ENCODE data around the gene PAQR7. TPM values are rescaled to one million over a fixed set of nuclear protein-coding genes. Genes with fewer than 3 reads are reported as not detected.

Gene PAQR7
- total RNA-seq, 1 experiment from 2014 or later, result 13.6 TPM

- H3K4me3 Mint-ChIP-seq (ENCODE audit: low read depth, unreplicated experiment), result no peak overlapping the region
- no peak overlapping the region for H3K27ac Mint-ChIP-seq (ENCODE audit: unreplicated experiment)
- intact Hi-C loops (cut with micrococcal nuclease; ENCODE audit: unreplicated experiment), result loop anchor here (5.0 kb wide), 2 partner anchors 61 to 161 kb away; partner anchors contain the start of gene PAFAH2
- H3K27me3 Mint-ChIP-seq (ENCODE audit: unreplicated experiment), result no peaks in the 10 kb centered on the region
- DNase-seq, result no peak
- no TSS peak for BruUV-seq (replicated peaks)
- peaks cover 3% of the 10 kb centered on the region for H3K9me3 Mint-ChIP-seq (ENCODE audit: low read depth, unreplicated experiment)
- CTCF ChIA-PET, result interaction anchor here (0.6 to 1.0 kb wide), 4 partner anchors 19 to 157 kb away, joined by 3 to 8 read pairs (median 4); no protein-coding TSS in a partner anchor
- peaks cover 5% of the 10 kb centered on the region for H3K36me3 Mint-ChIP-seq (ENCODE audit: insufficient read depth, unreplicated experiment)
- no peaks in the 10 kb centered on the region for H3K4me1 Mint-ChIP-seq (ENCODE audit: low read depth, unreplicated experiment)
- TF ChIP-seq, protein P1, sequence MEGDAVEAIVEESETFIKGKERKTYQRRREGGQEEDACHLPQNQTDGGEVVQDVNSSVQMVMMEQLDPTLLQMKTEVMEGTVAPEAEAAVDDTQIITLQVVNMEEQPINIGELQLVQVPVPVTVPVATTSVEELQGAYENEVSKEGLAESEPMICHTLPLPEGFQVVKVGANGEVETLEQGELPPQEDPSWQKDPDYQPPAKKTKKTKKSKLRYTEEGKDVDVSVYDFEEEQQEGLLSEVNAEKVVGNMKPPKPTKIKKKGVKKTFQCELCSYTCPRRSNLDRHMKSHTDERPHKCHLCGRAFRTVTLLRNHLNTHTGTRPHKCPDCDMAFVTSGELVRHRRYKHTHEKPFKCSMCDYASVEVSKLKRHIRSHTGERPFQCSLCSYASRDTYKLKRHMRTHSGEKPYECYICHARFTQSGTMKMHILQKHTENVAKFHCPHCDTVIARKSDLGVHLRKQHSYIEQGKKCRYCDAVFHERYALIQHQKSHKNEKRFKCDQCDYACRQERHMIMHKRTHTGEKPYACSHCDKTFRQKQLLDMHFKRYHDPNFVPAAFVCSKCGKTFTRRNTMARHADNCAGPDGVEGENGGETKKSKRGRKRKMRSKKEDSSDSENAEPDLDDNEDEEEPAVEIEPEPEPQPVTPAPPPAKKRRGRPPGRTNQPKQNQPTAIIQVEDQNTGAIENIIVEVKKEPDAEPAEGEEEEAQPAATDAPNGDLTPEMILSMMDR (IDR thresholded peaks at IDR 0.05; ENCODE audit: unreplicated experiment), result no peak
Observed at GRCh38 chr1:25836695-25837094, 38.8 kb downstream of the PAQR7 start.

DNA sequence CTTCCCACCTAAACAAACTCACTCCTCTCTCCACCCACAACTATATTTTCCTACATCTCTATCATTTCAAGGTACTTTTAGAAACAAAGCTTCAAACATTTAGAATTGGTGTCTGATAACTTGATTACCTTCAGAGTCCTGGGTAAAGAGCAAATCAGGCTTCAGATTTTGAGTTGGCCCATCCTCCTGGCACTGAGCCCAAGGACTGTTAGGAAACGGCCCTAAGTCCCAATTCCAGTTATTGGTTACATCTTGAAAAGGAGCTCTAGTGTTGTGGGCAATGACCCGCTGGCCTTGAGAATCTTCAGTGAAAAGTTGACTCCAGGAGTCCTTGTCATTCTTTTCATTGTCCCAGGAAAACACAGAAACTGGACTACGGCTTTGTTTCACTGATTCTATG, 40.6 kb downstream of the PAQR7 start:
- intact Hi-C loops (cut with micrococcal nuclease; ENCODE audit: unreplicated experiment), result loop anchor here (5.0 kb wide), 2 partner anchors 62 to 162 kb away; partner anchors contain the start of gene PAFAH2
- H3K27ac Mint-ChIP-seq (ENCODE audit: unreplicated experiment), result no peak overlapping the region
- no peak overlapping the region for H3K4me3 Mint-ChIP-seq (ENCODE audit: low read depth, unreplicated experiment)
- H3K9me3 Mint-ChIP-seq (ENCODE audit: low read depth, unreplicated experiment), result peaks cover under 1% of the 10 kb centered on the region
- CTCF ChIA-PET, result no interaction called here
- no peak for DNase-seq
- H3K4me1 Mint-ChIP-seq (ENCODE audit: low read depth, unreplicated experiment), result no peaks in the 10 kb centered on the region
- no peaks in the 10 kb centered on the region for H3K27me3 Mint-ChIP-seq (ENCODE audit: unreplicated experiment)
- TF ChIP-seq, protein P1 (IDR thresholded peaks at IDR 0.05; ENCODE audit: unreplicated experiment), result no peak
- H3K36me3 Mint-ChIP-seq (ENCODE audit: insufficient read depth, unreplicated experiment), result peaks cover 5% of the 10 kb centered on the region
- BruUV-seq (replicated peaks), result no TSS peak

- DNase-seq, result no peak
- peaks cover 14% of the 10 kb centered on the region for H3K36me3 Mint-ChIP-seq (ENCODE audit: insufficient read depth, unreplicated experiment)
- H3K27ac Mint-ChIP-seq (ENCODE audit: unreplicated experiment), result no peak overlapping the region
- H3K4me3 Mint-ChIP-seq (ENCODE audit: low read depth, unreplicated experiment), result no peak overlapping the region
- no peaks in the 10 kb centered on the region for H3K9me3 Mint-ChIP-seq (ENCODE audit: low read depth, unreplicated experiment)
- TF ChIP-seq, protein P1 (IDR thresholded peaks at IDR 0.05; ENCODE audit: unreplicated experiment), result no peak
- no peaks in the 10 kb centered on the region for H3K4me1 Mint-ChIP-seq (ENCODE audit: low read depth, unreplicated experiment)
- CTCF ChIA-PET, result interaction anchor here (0.7 kb wide), 1 partner anchor 166 kb away, joined by 5 read pairs; no protein-coding TSS in a partner anchor
- intact Hi-C loops (cut with micrococcal nuclease; ENCODE audit: unreplicated experiment), result no loop called here
- H3K27me3 Mint-ChIP-seq (ENCODE audit: unreplicated experiment), result no peaks in the 10 kb centered on the region
- BruUV-seq (replicated peaks), result no TSS peak
Observed at GRCh38 chr1:25833158-25833557, 42.4 kb downstream of the PAQR7 start.

DNA sequence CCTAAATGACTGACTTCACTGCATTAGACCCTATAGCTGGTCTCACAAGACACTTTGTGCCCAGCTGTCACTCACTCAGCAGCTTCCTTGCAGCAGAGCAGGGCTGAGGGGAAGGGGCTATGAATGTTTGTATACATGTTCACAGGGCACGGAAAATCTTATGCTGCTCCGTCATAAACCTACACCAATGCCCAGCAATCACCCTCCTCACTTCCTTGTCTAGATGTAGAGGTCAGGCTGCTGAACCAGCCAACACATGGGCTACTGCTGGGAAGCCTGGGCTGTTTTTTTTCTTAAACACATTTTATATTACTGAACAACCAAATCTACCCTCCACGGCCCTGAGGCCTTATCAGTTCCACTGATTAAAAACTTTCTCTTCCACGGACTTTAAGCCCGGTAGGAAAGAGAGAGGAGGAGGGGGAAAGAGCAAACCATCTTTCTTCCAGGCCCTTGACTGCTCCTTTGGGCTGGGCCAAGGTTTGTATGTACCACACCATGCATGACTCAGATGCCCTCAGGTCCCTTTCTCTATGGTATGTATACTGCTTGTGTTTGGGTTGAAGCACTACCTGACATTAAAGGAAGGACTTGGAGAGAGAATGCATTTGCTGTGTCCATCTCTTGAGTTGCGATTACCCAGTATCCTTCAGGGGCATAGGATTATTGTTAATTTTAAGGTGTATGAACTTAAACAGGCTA, 43.0 kb downstream of the PAQR7 start:
- CTCF ChIA-PET, result no interaction called here
- Mint-ChIP-seq H3K36me3 (ENCODE audit: insufficient read depth, unreplicated experiment) (peaks cover 19% of the 10 kb centered on the region), H3K9me3 (ENCODE audit: low read depth, unreplicated experiment) (no peaks in the 10 kb centered on the region), H3K4me3 (ENCODE audit: low read depth, unreplicated experiment) (no peak overlapping the region), H3K27ac (ENCODE audit: unreplicated experiment) (no peak overlapping the region), H3K4me1 (ENCODE audit: low read depth, unreplicated experiment) (no peaks in the 10 kb centered on the region), H3K27me3 (ENCODE audit: unreplicated experiment) (no peaks in the 10 kb centered on the region)
- TF ChIP-seq, protein P1 (IDR thresholded peaks at IDR 0.05; ENCODE audit: unreplicated experiment), result no peak
- intact Hi-C loops (cut with micrococcal nuclease; ENCODE audit: unreplicated experiment), result no loop called here
- no TSS peak for BruUV-seq (replicated peaks)
- DNase-seq, result no peak

All from Calu3 (cell line).